Ecto neural progenitor cell (in vitro differentiated cells): ENCODE data around the gene INPP4B.

Source experiments
- DNase-seq: peaks from one replicate; pipeline ENCODE4 v3.0.0-alpha.2; 2018; ENCODE audit warnings: low spot score

The INPP4B gene

GRCh38 chr4:142725886-142726285 lies 120.2 kb downstream of the INPP4B start:
- no peak for DNase-seq

GRCh38 chr4:142721187-142721586 lies 124.9 kb downstream of the INPP4B start:
- no peak for DNase-seq

- no peak for DNase-seq
Observed at GRCh38 chr4:142719854-142720541, 126.1 kb downstream of the INPP4B start.

- no peak for DNase-seq
Observed at GRCh38 chr4:142718981-142719380, 127.1 kb downstream of the INPP4B start.

- DNase-seq = no peak
Observed at GRCh38 chr4:142715727-142716126, 130.4 kb downstream of the INPP4B start.

- no peak for DNase-seq
Observed at GRCh38 chr4:142713282-142714030, 132.6 kb downstream of the INPP4B start.

GRCh38 chr4:142708231-142708630 lies 137.9 kb downstream of the INPP4B start:
- no peak for DNase-seq

- DNase-seq = no peak
Observed at GRCh38 chr4:142707401-142707800, 138.7 kb downstream of the INPP4B start.

- DNase-seq = no peak
Observed at GRCh38 chr4:142706381-142706780, 139.7 kb downstream of the INPP4B start.

GRCh38 chr4:142705820-142706219 lies 140.3 kb downstream of the INPP4B start:
- no peak for DNase-seq

- DNase-seq = no peak
Observed at GRCh38 chr4:142703694-142704309, 142.3 kb downstream of the INPP4B start.

GRCh38 chr4:142701017-142701416 lies 145.1 kb downstream of the INPP4B start:
- no peak for DNase-seq

- DNase-seq = no peak
Observed at GRCh38 chr4:142700531-142700930, 145.6 kb downstream of the INPP4B start.

- DNase-seq = no peak
Observed at GRCh38 chr4:142698552-142698951, 147.5 kb downstream of the INPP4B start.

GRCh38 chr4:142697928-142698327 lies 148.2 kb downstream of the INPP4B start:
- no peak for DNase-seq

GRCh38 chr4:142697320-142697719 lies 148.8 kb downstream of the INPP4B start:
- no peak for DNase-seq

- DNase-seq = no peak
Observed at GRCh38 chr4:142696334-142697122, 149.6 kb downstream of the INPP4B start.

- DNase-seq = no peak
Observed at GRCh38 chr4:142690406-142691163, 155.5 kb downstream of the INPP4B start.

GRCh38 chr4:142687547-142688275 lies 158.4 kb downstream of the INPP4B start:
- DNase-seq = no peak

- DNase-seq = no peak
Observed at GRCh38 chr4:142686081-142686480, 160.0 kb downstream of the INPP4B start.

GRCh38 chr4:142683997-142684396 lies 162.1 kb downstream of the INPP4B start:
- no peak for DNase-seq
